UCSD-AML1 (cell line): ENCODE measurements around the gene SH3PXD2A.
A peak's percentile ranks its signal among the peaks of the same experiment; 100 is the strongest.

Experiments used
- DNase-seq: peaks from one replicate; lab custom pipeline; 2025; ENCODE audit not compliant: unreplicated experiment; lab: John Stamatoyannopoulos, UW

Gene SH3PXD2A

GRCh38 chr10:103711351-103711994 lies 143.9 kb downstream of the SH3PXD2A start:
- no peak for DNase-seq

DNA sequence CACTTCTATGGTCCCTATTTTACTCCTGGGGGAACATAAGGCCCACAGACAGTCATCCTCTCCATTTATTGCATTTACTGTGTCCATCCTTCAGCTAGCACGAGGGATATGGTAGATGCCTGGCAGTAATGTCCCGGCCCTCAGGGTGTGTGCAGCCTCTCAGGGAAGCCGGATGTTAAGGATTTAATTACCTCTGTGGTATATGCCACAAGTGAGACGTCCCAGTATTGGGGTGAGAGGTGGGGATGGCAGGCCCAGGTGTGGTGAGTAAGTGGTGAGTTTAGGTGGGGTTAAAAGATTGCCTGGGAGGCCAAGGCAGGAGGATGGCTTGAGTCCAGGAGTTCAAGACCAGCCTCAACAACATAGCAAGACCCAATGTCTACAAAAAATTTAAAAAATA lies 144.9 kb downstream of the SH3PXD2A start:
- DNase-seq, result no peak

DNA sequence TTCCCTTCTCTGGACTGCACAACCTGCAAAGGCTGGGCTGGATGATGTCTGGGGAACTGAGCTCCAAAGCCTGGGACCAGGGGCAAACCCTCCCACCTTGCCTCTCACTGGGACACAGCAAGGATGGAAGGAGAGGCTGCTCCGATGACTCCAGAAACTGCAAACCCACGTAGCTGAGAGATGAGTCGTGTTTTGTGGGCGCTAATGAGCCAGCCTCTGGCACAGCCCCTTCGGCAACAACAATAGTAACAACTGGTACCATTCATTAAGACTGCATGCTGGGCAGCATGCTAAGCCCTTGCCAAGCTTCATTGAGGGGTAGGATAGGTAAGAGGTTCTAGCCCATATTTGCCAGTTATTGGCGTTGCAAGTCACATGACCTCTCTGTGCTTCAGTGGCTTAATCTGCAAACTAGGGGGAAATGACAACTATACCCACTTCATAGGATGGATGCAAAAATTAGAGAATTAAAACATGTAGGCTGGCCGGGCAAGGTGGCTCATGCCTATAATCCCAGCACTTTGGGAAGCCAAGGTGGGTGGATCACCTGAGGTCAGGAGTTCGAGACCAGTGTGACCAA lies 145.9 kb downstream of the SH3PXD2A start:
- DNase-seq, result no peak

- DNase-seq, result no peak
Observed at GRCh38 chr10:103708627-103709288, 146.6 kb downstream of the SH3PXD2A start.

- DNase-seq, result no peak
Observed at GRCh38 chr10:103707956-103708626, 147.3 kb downstream of the SH3PXD2A start.

- DNase-seq, result no peak
Observed at GRCh38 chr10:103706762-103707161, 148.6 kb downstream of the SH3PXD2A start.

GRCh38 chr10:103706047-103706446 lies 149.3 kb downstream of the SH3PXD2A start:
- DNase-seq, result no peak

DNA sequence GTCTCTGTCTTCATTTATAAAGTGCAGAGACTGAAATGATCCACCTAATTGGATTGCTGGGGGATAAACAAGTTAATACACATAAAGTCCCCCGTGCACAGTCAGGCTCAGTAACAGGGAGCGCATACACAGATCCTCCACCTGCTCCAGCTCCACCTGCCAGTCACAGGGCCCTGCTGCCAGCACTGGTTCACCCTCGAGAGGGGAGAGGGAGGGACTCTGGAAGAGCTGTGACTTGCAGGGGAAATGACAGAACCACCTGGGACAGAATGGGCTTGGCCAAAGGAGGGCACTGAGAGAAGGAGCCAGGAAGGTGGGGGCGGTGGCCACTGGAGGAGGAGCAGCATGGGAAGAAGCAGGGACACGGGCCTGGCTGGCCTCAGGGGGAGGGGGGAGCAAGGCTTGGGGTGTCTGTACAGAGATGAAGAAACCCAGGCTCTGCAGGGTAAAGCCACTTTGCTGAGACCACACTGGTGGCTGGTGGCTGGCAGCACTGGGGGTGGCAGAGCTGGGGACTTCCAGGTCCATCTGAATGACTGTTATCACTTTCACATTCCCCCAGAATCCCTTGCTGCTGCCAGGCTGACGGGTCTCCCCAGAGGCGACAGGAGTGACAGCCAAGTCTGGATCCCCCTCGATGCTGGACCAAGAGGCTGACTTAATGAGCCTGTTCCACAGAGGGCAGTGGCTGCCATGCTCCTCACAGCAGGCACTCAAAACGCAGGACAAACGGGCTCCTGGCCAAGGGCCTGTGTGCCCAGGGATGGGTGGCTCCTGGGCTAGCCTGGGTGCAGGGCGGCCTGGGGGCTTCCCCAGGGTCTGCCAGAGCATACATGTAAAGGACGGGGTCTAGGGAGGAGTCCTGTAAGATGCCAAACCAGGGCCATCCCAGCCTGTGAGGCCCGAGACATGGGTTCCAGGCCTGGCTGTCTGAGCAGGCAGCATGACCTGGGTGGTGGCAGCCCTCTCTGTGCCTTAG lies 151.1 kb downstream of the SH3PXD2A start:
- no peak for DNase-seq

DNA sequence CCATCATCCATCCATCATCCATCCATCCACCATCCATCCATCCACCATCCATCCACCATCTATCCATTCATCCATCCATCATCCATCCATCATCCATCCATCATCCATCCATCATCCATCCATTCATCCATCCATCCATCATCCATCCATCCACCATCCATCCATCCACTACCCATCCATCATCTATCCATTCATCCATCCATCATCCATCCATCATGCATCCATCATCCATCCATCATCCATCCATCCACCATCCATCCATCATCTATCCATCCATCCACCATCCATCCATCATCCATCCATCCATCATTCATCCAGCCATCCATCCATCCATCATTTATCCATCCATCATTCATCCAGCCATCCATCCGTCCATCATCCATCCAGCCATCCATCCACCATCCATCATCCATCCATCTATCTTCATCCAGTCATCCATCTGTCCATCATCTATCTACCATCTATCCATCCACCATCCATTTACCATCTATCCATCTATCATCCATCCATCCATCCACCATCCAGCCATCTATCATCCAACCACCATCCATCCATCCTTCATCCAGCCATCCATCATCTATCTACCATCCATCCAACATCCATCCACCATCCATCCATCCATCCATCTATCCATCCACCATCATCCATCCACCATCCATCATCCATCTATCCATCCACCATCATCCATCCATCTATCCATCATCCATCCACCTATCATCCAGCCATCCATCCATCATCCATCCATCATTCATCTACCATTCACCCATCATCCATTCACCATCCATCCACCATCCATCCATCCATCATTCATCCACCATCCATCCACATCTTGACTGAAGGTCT lies 153.8 kb downstream of the SH3PXD2A start:
- no peak for DNase-seq

GRCh38 chr10:103700436-103700715 lies 155.0 kb downstream of the SH3PXD2A start:
- DNase-seq, result no peak

DNA sequence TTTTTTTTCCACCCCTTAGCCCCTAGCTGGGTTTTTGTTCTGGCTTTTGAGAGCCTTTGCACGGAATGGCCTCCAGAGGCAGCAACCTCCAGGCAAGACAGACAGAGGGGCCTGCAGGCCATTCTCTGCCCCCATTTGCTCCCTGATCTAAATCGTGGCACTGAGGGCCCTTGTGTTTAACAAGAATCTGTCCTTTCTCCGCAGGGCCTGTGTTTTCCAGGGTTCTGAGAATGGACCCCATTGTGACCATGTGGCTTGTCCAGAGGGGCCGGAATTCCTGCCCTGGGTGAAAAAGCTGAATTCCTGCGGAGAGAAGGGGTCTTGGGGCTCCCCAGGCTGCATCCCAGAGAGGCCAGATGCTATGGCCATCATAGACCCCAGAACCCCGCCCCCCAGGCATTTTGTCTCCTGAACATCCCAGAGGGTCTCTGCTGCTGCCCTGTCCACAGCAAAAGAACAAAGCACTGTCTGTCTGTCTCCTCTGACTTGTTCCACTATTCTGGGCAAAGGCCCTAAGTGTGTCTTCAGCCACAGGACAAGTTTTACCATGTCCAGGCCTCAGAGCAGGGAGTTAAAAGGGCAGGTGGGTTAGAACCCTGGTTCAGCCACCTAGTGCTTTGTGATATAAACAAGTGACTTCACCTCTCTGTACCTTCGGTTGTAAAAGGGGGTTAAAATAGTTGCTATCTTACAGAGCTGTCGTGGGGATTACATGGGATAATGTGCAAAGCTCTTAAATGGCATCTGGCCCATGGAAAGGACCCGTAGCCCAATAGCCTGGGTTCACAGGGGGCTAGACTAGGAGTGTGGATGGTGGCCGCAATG lies 155.6 kb downstream of the SH3PXD2A start:
- no peak for DNase-seq

- no peak for DNase-seq
Observed at GRCh38 chr10:103698266-103698665, 157.1 kb downstream of the SH3PXD2A start.

GRCh38 chr10:103697787-103698186 lies 157.6 kb downstream of the SH3PXD2A start:
- no peak for DNase-seq

- DNase-seq, result peak; percentile 80
Observed at GRCh38 chr10:103696411-103697145, 158.8 kb downstream of the SH3PXD2A start.

GRCh38 chr10:103696094-103696410 lies 159.3 kb downstream of the SH3PXD2A start:
- no peak for DNase-seq

DNA sequence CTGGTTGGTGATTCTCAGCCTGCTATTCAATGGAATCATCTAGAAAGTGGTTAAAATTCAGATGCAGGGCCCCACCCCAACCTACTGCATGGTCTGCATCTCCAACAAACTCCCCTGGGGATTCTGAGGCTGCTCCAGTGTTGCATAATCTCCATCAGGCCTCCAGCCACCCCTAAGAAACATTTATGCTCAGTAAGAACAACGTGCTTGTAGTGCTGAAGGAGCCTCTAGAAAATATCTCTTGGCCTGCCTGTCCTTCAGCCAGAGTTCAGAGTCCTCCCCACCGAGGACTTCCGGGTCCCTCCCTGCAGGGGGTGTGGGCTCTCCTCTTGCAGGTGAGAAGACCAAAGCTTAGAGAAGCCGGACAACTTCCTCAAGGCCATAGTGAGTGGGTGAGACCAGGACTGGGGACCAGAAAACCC lies 159.8 kb downstream of the SH3PXD2A start:
- no peak for DNase-seq

GRCh38 chr10:103693812-103694205 lies 161.6 kb downstream of the SH3PXD2A start:
- DNase-seq, result no peak

DNA sequence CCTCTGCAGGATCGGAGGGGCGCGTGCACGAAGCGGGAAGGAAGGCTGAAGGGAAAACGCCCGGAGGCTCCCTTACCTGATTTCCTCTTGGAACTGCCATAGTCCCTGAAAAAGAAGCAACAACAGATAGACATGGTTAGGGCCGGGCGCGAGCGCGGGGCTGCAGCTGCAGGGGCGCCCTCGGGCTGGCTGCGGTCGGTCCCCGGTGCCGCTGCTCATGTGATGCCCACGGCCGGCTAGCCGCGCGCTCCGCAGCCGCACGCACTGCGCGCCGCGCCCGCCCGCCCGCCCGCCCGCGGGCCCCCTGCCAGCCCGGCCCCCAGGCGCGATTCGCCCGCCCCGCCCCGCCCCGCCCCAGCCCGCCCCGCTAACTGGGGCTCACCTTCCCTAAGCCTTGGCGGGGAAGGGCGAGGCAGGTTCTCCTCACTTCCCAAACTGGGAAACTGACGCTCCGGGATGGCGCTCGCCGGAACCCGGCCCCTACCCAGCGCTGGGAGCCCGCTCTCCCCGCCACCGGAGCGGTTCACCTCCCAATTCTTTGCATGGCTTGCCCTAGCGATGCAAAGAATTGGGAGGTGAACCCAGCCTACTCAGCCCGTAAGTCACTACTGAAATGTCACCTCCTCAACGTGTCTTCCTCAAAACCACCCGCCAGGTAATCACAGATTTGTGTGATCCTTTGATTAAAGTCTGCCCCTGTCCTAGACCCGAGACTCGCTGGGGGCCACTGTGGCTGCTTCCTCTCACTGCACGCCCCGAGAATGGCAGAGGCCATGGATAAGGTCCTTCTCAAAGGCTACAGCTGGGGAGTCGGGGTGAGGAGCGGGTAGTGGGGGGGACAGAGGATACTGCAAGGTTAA lies 162.2 kb downstream of the SH3PXD2A start:
- no peak for DNase-seq
